ENCODE results near the gene NEDD4L. TPM values are rescaled to one million over a fixed set of nuclear protein-coding genes. Genes with fewer than 3 reads are reported as not detected.

NEDD4L gene
- total RNA-seq, 2 experiments from 2014 or later: 3.2 to 3.3 TPM

GRCh38 chr18:58106289-58107070 lies 62.5 kb downstream of the NEDD4L start:
- ChIA-PET CTCF (ENCODE audit: unreplicated experiment) (no interaction called here), POLR2A (no interaction called here)
- Histone ChIP-seq H3K4me1 (ENCODE audit: insufficient read depth, low read length, poor library complexity, severe bottlenecking) (no peaks in the 10 kb centered on the region), H3K27ac (ENCODE audit: low read depth, low read length, poor library complexity, severe bottlenecking) (no peak overlapping the region), H4K20me1 (ENCODE audit: insufficient read depth, low read length) (no peaks in the 10 kb centered on the region), H2AFZ (ENCODE audit: low read length) (no peak overlapping the region), H3K79me2 (ENCODE audit: insufficient read depth, low read depth, low read length) (no peaks in the 10 kb centered on the region), H3K9me2 (ENCODE audit: insufficient read depth, low read length) (no peaks in the 10 kb centered on the region), H3K4me3 (ENCODE audit: low read depth, low read length, poor library complexity, severe bottlenecking) (no peak overlapping the region), H3K36me3 (ENCODE audit: insufficient read depth, low read length) (no peaks in the 10 kb centered on the region), H3K4me2 (ENCODE audit: low read length) (no peak overlapping the region), H3K9me3 (ENCODE audit: low read length) (no peaks in the 10 kb centered on the region)
- no peak for DNase-seq (ENCODE audit: low spot score)
- no peak for TF ChIP-seq EZH2phosphoT487 (IDR thresholded peaks at IDR 0.05; ENCODE audit: borderline replicate concordance, low read depth, low read length)
- no peak for TF ChIP-seq CTCF (conservative IDR thresholded peaks at IDR 0.05; ENCODE audit: low read length)
- no TSS peak for BruUV-seq (replicated peaks)
- intact Hi-C loops (cut with micrococcal nuclease; ENCODE audit: unreplicated experiment): no loop called here

GRCh38 chr18:58109256-58109655 lies 65.2 kb downstream of the NEDD4L start:
- no peaks in the 10 kb centered on the region for H3K36me3 ChIP-seq (ENCODE audit: insufficient read depth, low read length)
- intact Hi-C loops (cut with micrococcal nuclease; ENCODE audit: unreplicated experiment): no loop called here
- ChIA-PET POLR2A (interaction anchor here (0.6 kb wide), 1 partner anchor 159 kb away, joined by 4 read pairs; no protein-coding TSS in a partner anchor), CTCF (ENCODE audit: unreplicated experiment) (no interaction called here)
- no peak overlapping the region for H3K4me2 ChIP-seq (ENCODE audit: low read length)
- H3K4me1 ChIP-seq (ENCODE audit: insufficient read depth, low read length, poor library complexity, severe bottlenecking): no peaks in the 10 kb centered on the region
- no peak overlapping the region for H2AFZ ChIP-seq (ENCODE audit: low read length)
- TF ChIP-seq CTCF (conservative IDR thresholded peaks at IDR 0.05; ENCODE audit: low read length) (no peak), EZH2phosphoT487 (IDR thresholded peaks at IDR 0.05; ENCODE audit: borderline replicate concordance, low read depth, low read length) (no peak)
- no peaks in the 10 kb centered on the region for H3K9me3 ChIP-seq (ENCODE audit: low read length)
- H3K4me3 ChIP-seq (ENCODE audit: low read depth, low read length, poor library complexity, severe bottlenecking): no peak overlapping the region
- no peak overlapping the region for H3K27ac ChIP-seq (ENCODE audit: low read depth, low read length, poor library complexity, severe bottlenecking)
- H4K20me1 ChIP-seq (ENCODE audit: insufficient read depth, low read length): no peaks in the 10 kb centered on the region
- no peaks in the 10 kb centered on the region for H3K9me2 ChIP-seq (ENCODE audit: insufficient read depth, low read length)
- no peaks in the 10 kb centered on the region for H3K79me2 ChIP-seq (ENCODE audit: insufficient read depth, low read depth, low read length)
- BruUV-seq (replicated peaks): no TSS peak
- DNase-seq (ENCODE audit: low spot score): no peak

- H3K9me3 ChIP-seq (ENCODE audit: low read length): no peaks in the 10 kb centered on the region
- BruUV-seq (replicated peaks): no TSS peak
- no peaks in the 10 kb centered on the region for H3K9me2 ChIP-seq (ENCODE audit: insufficient read depth, low read length)
- H3K4me3 ChIP-seq (ENCODE audit: low read depth, low read length, poor library complexity, severe bottlenecking): no peak overlapping the region
- H3K79me2 ChIP-seq (ENCODE audit: insufficient read depth, low read depth, low read length): no peaks in the 10 kb centered on the region
- ChIA-PET CTCF (ENCODE audit: unreplicated experiment) (no interaction called here), POLR2A (no interaction called here)
- intact Hi-C loops (cut with micrococcal nuclease; ENCODE audit: unreplicated experiment): no loop called here
- H4K20me1 ChIP-seq (ENCODE audit: insufficient read depth, low read length): no peaks in the 10 kb centered on the region
- H3K4me2 ChIP-seq (ENCODE audit: low read length): no peak overlapping the region
- H3K36me3 ChIP-seq (ENCODE audit: insufficient read depth, low read length): no peaks in the 10 kb centered on the region
- H2AFZ ChIP-seq (ENCODE audit: low read length): no peak overlapping the region
- H3K4me1 ChIP-seq (ENCODE audit: insufficient read depth, low read length, poor library complexity, severe bottlenecking): no peaks in the 10 kb centered on the region
- TF ChIP-seq CTCF (conservative IDR thresholded peaks at IDR 0.05; ENCODE audit: low read length): no peak
- no peak for TF ChIP-seq EZH2phosphoT487 (IDR thresholded peaks at IDR 0.05; ENCODE audit: borderline replicate concordance, low read depth, low read length)
- DNase-seq (ENCODE audit: low spot score): no peak
- no peak overlapping the region for H3K27ac ChIP-seq (ENCODE audit: low read depth, low read length, poor library complexity, severe bottlenecking)
Measured at GRCh38 chr18:58110398-58110797, 66.4 kb downstream of the NEDD4L start.

Data from OCI-LY7 (cell line).